Mucosa of descending colon (tissue), 3 donors: Measurements from ENCODE around the gene ANKRD13B. TPM values are rescaled to one million over a fixed set of nuclear protein-coding genes. Genes with fewer than 3 reads are reported as not detected.

ENCODE experiments used
- ATAC-seq: fragments of 200-7000 bp; cut with Tn5 transposase; one replicate; pipeline ENCODE4 v1.9.1; 2020; ENCODE audit warnings: mild to moderate bottlenecking, moderate library complexity
- DNase-seq, 3 donors: peaks; one replicate each; pipeline ENCODE4 v3.0.0-alpha.2; 2020
- H3K36me3 ChIP-seq: fragments of 200-600 bp; one replicate; pipeline ENCODE4 v1.8.0; 2021; ENCODE audit warnings: low read depth, mild to moderate bottlenecking
- H3K4me1 ChIP-seq: fragments of 200-600 bp; one replicate; pipeline ENCODE4 v1.8.0; 2021; ENCODE audit warnings: low read depth, mild to moderate bottlenecking
- H3K4me3 ChIP-seq: fragments of 200-600 bp; one replicate; pipeline ENCODE4 v1.8.0; 2021; ENCODE audit warnings: mild to moderate bottlenecking
- H3K9me3 ChIP-seq: fragments of 200-600 bp; one replicate; pipeline ENCODE4 v1.8.0; 2021; ENCODE audit warnings: mild to moderate bottlenecking
- intact Hi-C, 2 donors: fragments of 100-400 bp; cut with DNase I in 1 of 2; cut with micrococcal nuclease in 1 of 2; formaldehyde crosslinking; loops; one replicate each; pipeline versions ENCODE4 v1.11.0 to v1.11.1; 2022; cut with DNase I, micrococcal nuclease
- total RNA-seq, 3 donors: library from RNA; stranded (reverse); fragmentation: NEBNext Ultra II Directional in 2 of 3; extraction: Animal tissue kit (Norgen Biotek cat#: 25700) in 2 of 3; gene quantifications; one replicate each; pipeline versions ENCODE4 v1.2.1 to v1.2.4, GENCODE V29; 2021 to 2023
- TF ChIP-seq, protein P1 (sequence below): fragments of 200-600 bp; IDR thresholded peaks from one replicate; pipeline ENCODE4 v1.8.0; 2022; ENCODE audit warnings: antibody characterized with exemption, mild to moderate bottlenecking
- donor health status: DM: no; HTN: no; CAD: no; lungs with moderate emphysema.
- donor health status: DM: no; HTN: no; CAD: no.
- donor health status: DM: no; HTN: yes; CAD: no.

The ANKRD13B gene
- total RNA-seq, 3 donors from 2014 or later = 2.2 to 11.2 (median 3.3) TPM

DNA sequence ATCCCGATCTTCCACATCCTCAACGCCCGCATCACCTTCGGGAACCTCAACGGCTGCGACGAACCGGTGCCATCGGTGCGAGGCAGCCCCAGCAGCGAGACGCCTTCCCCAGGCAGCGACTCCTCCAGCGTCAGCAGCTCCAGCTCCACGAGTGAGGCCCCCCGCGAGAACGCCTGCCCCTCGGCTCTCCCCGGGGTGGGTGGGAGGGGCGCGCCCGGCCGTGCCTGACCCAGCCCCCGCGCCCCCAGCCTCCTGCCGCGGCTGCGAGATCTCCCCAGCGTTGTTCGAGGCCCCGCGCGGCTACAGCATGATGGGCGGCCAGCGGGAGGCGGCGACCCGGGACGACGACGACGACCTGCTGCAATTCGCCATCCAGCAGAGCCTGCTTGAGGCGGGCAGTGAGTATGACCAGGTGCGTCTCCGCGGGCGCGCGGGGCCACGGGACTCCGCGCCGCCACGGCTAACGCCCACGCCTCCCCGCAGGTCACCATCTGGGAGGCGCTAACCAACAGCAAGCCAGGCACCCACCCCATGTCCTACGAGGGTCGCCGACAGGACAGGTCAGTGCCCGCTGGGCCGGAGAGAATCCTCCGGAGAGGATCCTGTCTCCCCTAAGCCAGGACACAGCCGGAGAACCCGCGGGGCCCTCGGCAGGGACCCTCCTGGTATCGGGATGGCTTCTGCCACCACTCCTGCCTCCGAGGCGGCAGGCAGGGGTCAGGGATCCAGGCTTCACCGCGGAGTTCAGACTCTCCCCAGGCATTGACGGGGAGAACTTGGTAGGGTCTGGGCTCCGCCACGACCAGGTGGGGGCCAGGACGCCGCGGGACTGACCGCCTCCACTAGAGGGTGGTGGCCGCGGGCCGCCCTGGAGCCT, 19.7 kb downstream of the ANKRD13B start:
- intact Hi-C loops = no loop called here
- Histone ChIP-seq H3K9me3 (no peaks in the 10 kb centered on the region), H3K4me1 (peaks cover 43% of the 10 kb centered on the region), H3K36me3 (no peaks in the 10 kb centered on the region), H3K4me3 (no peak overlapping the region)
- DNase-seq (peak in 1 of 3 donors; percentile 62), ATAC-seq (no peak)
- TF ChIP-seq, protein P1, sequence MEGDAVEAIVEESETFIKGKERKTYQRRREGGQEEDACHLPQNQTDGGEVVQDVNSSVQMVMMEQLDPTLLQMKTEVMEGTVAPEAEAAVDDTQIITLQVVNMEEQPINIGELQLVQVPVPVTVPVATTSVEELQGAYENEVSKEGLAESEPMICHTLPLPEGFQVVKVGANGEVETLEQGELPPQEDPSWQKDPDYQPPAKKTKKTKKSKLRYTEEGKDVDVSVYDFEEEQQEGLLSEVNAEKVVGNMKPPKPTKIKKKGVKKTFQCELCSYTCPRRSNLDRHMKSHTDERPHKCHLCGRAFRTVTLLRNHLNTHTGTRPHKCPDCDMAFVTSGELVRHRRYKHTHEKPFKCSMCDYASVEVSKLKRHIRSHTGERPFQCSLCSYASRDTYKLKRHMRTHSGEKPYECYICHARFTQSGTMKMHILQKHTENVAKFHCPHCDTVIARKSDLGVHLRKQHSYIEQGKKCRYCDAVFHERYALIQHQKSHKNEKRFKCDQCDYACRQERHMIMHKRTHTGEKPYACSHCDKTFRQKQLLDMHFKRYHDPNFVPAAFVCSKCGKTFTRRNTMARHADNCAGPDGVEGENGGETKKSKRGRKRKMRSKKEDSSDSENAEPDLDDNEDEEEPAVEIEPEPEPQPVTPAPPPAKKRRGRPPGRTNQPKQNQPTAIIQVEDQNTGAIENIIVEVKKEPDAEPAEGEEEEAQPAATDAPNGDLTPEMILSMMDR = no peak

DNA sequence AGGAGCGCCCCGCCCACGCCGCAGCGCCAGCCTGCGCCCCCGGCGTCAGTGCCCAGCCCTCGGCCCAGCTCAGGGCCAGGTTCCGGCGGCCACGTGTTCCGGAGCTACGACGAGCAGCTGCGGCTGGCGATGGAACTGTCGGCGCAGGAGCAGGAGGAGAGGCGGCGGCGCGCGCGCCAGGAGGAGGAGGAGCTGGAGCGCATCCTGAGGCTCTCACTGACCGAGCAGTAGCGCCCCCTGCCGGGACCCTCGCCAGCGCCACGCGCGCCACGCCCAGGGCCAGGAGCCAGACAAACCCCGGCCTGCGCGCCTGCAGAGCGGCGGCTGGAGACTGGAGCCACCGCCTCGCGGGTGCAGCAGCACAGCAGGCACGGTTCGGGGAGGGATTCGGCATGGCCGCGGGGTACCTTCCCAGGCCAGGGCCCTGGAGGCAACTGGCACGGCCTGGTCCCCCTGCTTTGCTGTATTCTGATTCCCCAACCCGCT, 20.5 kb downstream of the ANKRD13B start:
- TF ChIP-seq, protein P1 = peak; percentile 72
- Histone ChIP-seq H3K9me3 (no peaks in the 10 kb centered on the region), H3K4me1 (peaks cover 48% of the 10 kb centered on the region), H3K36me3 (no peaks in the 10 kb centered on the region), H3K4me3 (no peak overlapping the region)
- ATAC-seq (peak; percentile 74), DNase-seq (peak; percentile 94 to 98 (median 98))
- intact Hi-C loops = no loop called here

DNA sequence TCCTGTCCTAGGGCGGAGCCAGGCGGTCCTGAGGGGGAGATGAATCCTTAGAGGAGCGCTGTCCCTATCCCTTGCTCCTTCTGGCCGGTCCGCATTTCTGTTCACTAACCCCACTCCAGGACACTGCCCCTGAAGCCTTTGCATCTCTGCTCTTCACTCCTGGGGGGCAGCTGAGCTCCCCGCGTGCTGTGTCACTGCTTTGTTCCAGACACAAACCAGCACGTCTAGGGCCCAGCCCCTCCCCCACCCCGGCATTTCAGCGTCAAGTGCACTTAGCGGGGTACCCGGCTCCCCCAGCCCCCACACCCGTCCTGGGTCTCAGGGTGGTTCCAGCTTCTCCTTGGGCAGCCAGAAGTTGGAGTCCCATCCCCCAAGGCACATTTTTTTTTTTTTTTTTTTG, 20.9 kb downstream of the ANKRD13B start:
- TF ChIP-seq, protein P1 = no peak
- DNase-seq (peak in 2 of 3 donors; percentile 20 to 56), ATAC-seq (no peak)
- Histone ChIP-seq H3K4me1 (peaks cover 48% of the 10 kb centered on the region), H3K4me3 (no peak overlapping the region), H3K9me3 (no peaks in the 10 kb centered on the region), H3K36me3 (no peaks in the 10 kb centered on the region)
- intact Hi-C loops = no loop called here

DNA sequence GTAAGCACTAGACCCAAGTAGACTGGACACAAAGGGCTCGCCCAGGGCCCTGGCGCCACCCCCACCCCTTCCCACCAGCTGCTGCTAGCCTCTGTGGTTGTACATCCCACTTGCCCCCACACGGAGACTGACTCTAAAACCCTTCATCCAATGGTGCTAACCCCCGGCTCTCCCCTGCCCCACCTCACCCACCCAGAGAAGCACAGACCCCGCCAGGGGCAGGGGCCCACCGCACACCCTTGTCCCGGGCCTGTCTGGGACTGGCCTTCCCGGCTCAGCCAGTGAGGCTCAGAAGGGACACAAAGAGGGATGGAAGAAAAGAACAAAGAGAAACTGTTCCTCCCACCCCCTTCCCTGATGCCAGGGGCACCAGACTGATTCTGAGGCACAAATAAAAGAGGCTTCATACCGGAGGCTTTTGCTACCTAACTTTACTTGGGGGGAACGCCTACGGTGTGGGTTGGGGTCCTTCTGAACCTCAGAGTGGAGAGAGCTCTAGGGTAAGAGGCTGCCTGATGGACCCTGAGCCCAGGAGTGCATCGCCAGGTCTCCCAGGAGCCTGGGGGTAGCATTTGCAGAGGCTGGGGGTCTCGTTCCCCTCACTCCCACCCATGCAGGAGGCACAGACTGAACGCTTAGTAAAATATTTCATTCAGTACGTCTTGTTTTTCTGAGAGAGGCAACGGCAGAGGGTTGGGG, 21.6 kb downstream of the ANKRD13B start:
- no peak for DNase-seq
- ATAC-seq = no peak
- Histone ChIP-seq H3K4me1 (peaks cover 48% of the 10 kb centered on the region), H3K9me3 (no peaks in the 10 kb centered on the region), H3K36me3 (no peaks in the 10 kb centered on the region), H3K4me3 (no peak overlapping the region)
- intact Hi-C loops = no loop called here
- TF ChIP-seq, protein P1 = no peak

DNA sequence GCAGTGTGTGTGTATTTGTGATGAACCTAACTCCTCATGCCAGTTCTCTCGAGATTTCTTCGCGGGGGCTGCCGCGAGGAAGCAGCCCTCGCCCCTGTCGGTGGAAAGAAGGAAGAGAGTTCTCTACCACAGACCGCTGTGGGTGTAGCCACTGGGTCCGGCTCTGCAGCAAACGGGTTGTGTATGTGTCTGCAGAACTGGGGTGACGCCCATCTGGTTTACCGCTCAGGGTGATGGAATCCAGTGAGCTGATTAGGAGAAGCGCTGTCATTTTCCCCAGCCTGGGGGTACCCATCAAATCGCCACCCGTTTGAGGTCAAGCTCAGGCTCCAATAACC, 22.1 kb downstream of the ANKRD13B start:
- peak; percentile 51 to 80 (median 63) for DNase-seq
- ATAC-seq = peak; percentile 14
- Histone ChIP-seq H3K9me3 (no peaks in the 10 kb centered on the region), H3K4me3 (no peak overlapping the region), H3K4me1 (peaks cover 48% of the 10 kb centered on the region), H3K36me3 (no peaks in the 10 kb centered on the region)
- TF ChIP-seq, protein P1 = no peak
- intact Hi-C loops = no loop called here
